ENCODE results near the gene GTPBP4. TPM values are rescaled to one million over a fixed set of nuclear protein-coding genes. Genes with fewer than 3 reads are reported as not detected.

Gene GTPBP4
- total RNA-seq = 10 to 100 TPM in 1 of 2 donors, 1 to 10 TPM in 1; 9.8 to 15.1 TPM
- 10 to 100 TPM; 10.7 to 13.6 TPM for polyA plus RNA-seq

GRCh38 chr10:987870-988666 lies at the start of gene GTPBP4:
Gene GTPBP4 (plus strand): TSS chr10:988434. CDS start chr10:988480, 46 bp downstream.
- Histone ChIP-seq H3K9ac (ENCODE audit: low read depth in 1 of 2, low read length in 2 of 2) (peak within 1 kb of the TSS; percentile 66 to 89), H3K9me3 (ENCODE audit: control insufficient read depth in 4 of 4, low read length in 3 of 4) (no peaks in the 10 kb centered on the region), H3K4me3 (ENCODE audit: low read depth in 1 of 3, low read length in 3 of 3) (peak within 1 kb of the TSS; percentile 69 to 99 (median 94)), H3K27me3 (ENCODE audit: control insufficient read depth in 4 of 4, insufficient read depth in 4 of 4, low read length in 3 of 4) (no peaks in the 10 kb centered on the region), H3K36me3 (ENCODE audit: control insufficient read depth in 4 of 4, insufficient read depth in 3 of 4, low read depth in 1 of 4, low read length in 3 of 4) (peaks cover 0 to 10% (median 4%) of the 10 kb centered on the region in 4 donors), H3K4me1 (ENCODE audit: control insufficient read depth in 4 of 4, insufficient read depth in 4 of 4, low read length in 3 of 4) (peaks cover 7 to 26% (median 16%) of the 10 kb centered on the region in 4 donors), H3K27ac (ENCODE audit: low read depth in 1 of 2, low read length in 2 of 2) (peak within 1 kb of the TSS; percentile 60 to 78)
- under 1% methylated on average over 74 of the region's 74 CpGs for WGBS
- peak; percentile 95 for DNase-seq (ENCODE audit: low spot score)
- TF ChIP-seq TAF1 (conservative IDR thresholded peaks at IDR 0.05) = no peak
- no peak for TF ChIP-seq HNF4A (conservative IDR thresholded peaks at IDR 0.05)
- TF ChIP-seq RAD21 (IDR thresholded peaks at IDR 0.05) = peak in 1 of 2 donors; percentile 64
- TF ChIP-seq YY1 (IDR thresholded peaks at IDR 0.05) = peak; percentile 69
- no peak for TF ChIP-seq FOXA2 (IDR thresholded peaks at IDR 0.05)
- peak; percentile 95 for TF ChIP-seq MAX (IDR thresholded peaks at IDR 0.05)
- TF ChIP-seq HNF4G (IDR thresholded peaks at IDR 0.05) = no peak
- TF ChIP-seq SP1 (IDR thresholded peaks at IDR 0.05) = peak; percentile 41
- TF ChIP-seq EGR1 (IDR thresholded peaks at IDR 0.05; ENCODE audit: low read depth in 2 of 2) = no peak
- TF ChIP-seq FOXA1 (IDR thresholded peaks at IDR 0.05) = no peak
- peak; percentile 22 for TF ChIP-seq NR2F2 (IDR thresholded peaks at IDR 0.05)
- peak; percentile 22 to 42 for TF ChIP-seq RXRA (IDR thresholded peaks at IDR 0.05)
- peak; percentile 89 to 99 for TF ChIP-seq GABPA (IDR thresholded peaks at IDR 0.05 in 1 of 2, conservative IDR thresholded peaks at IDR 0.05 in 1 of 2)
- no peak for TF ChIP-seq ATF3 (IDR thresholded peaks at IDR 0.05)
- TF ChIP-seq ZBTB33 (IDR thresholded peaks at IDR 0.05) = peak; percentile 48
- peak; percentile 9 for TF ChIP-seq CTCF (IDR thresholded peaks at IDR 0.05; ENCODE audit: low read depth, low read length, missing input control)
- TF ChIP-seq REST (IDR thresholded peaks at IDR 0.05) = peak; percentile 50
- TF ChIP-seq JUND (IDR thresholded peaks at IDR 0.05) = no peak
